DMS153 treated with DMSO at 0.1 percent for 48 hours (cell line): ENCODE measurements around the gene AGBL4.
"Not testable (repeated sequence)": the region's sequence is repeated elsewhere in the genome, so short reads cannot be mapped to it uniquely, and the experiment has no call there.

Experiments used
- DNase-seq: peaks from one replicate; lab custom pipeline; 2025; ENCODE audit not compliant: unreplicated experiment; lab: John Stamatoyannopoulos, UW

The AGBL4 gene

DNA sequence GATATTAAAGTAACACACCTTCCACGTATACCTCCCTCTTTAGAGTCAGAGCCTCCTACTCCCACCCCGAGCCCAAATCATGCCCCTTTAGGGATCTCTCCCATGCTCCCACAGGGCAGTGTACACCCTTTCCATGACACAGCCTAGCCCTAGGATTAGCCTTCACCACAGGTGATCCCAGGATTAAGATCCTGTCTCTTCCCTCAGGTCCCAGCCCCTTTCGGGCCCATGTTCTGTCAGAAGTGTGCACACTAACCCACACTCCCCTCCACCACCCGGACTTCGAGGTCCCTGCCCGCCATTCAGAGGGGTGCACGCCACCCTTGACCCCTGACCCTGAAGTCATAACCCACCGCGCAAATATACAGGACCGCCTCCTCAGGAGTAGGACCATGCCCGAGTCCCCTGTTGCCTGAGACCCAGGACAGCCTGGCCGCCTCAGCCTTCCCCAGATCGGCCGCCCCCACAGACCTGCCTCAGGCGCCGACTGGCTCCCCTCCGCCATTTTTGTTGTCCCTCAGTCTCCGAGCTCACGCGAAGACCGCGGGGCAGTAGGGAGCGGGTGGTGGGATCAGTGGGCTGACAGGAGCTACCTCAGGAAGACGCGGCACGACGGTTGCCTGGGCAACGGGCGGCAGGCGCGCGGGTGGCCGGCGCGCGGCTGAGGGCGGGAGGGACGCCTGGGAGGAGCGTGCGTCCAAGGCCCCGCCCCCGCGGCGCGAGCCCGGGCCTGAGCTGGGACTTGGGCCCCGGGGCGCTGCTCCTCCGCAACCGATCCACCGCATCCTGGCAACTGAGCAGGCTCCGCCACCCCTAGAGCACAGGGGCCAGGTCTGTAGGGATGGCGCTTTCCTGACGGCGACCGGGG, at the start of gene AGBL4:
Gene AGBL4, minus strand, starts transcription at position 663 of the 868 bp plus-strand sequence.
- DNase-seq: peak; percentile 83

DNA sequence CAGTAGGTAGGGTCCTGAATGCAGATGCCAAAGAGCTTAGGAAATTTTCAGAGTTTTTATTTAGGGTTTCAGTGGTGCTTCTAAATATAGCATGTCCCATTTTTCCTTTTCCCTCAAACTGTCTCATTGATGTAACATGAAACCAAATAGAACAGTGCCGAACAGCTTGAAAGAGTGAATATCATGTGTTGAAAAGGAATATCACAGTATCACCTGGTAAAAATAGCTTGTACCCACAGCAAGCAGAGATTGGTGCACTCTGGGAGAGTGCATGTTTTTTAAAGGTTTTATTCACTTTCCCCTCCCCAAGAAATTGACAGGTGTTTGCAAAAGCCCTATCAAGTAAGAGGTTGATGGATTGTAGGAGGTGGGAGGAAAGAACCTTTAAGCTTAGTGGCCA, 43.1 kb upstream of the AGBL4 start:
- no peak for DNase-seq

DNA sequence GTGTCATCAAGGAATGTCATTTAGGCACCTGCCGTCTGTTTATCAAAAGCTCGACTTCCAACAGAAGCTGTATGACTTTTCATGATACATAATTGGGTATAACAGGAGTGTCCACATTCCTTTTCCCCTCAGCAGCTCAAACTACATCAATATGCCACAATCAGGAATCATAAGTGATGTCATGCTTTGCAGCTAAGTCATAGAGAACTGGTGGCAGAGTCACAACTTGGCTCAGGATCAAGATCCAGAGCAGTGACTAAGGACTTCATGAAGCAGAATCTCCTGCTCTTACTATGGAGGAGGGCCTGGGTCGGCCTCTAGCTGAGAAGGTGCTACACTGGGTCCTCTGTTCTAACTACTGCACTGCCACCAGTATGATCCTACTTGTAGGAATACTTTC, 36.5 kb upstream of the AGBL4 start:
- no peak for DNase-seq

DNA sequence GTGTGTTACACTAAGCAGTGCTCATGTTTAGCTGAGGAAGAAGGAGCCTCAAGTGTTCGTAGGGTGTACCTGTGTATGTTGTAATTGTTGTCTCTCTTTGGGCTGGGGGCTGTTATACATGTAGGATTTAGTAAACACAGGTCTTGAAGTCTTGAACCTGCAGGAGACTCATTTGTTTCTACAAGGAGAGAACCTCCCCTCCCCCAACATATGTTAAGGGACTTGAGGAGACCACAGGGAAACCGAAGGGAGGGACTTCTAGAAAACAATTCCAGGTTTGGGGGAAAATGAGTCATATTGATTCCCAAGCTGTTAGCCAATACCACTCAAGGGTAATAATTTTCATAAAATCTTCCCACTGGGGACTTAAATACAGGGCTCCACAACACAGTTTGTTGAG, 25.0 kb upstream of the AGBL4 start:
- DNase-seq: no peak

DNA sequence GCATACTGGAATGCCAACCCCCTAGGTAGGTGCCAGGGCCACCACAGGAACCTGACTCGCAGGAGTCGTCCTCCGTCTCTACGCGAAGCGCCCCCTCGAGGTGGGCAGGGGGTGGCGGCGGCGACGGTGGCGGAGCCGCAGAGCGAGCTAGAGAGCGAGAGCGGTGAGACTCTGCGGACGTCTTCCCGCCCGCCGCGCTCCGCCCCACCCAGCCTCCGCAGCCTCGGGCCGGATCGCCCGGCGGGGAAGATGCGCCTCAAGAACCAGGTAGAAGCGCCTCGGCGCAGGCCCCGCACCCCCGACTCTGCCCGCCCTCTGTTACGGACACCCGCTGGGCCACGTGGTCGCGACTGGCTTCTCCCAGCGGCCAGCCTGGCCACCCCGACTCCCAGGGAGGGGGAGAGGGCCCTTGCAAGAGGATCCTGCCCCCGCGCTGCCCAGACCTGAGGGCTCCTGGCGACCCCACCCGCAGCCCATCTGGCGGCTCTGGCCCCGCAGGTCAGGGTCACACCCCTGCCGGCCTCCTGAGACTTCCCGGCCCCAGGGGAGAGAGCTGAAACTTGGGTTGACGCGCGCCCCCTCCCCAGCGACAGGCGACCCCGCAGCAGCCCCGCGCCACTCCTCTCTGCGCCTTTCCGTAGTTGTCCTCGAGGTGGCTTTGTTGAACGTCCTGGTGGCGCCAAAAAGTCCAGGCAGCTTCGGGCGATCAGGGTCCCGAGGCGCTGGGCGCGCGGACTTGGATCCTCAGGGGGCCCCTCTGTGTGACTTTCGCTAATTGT, 24.4 kb upstream of the AGBL4 start:
- DNase-seq: no peak

DNA sequence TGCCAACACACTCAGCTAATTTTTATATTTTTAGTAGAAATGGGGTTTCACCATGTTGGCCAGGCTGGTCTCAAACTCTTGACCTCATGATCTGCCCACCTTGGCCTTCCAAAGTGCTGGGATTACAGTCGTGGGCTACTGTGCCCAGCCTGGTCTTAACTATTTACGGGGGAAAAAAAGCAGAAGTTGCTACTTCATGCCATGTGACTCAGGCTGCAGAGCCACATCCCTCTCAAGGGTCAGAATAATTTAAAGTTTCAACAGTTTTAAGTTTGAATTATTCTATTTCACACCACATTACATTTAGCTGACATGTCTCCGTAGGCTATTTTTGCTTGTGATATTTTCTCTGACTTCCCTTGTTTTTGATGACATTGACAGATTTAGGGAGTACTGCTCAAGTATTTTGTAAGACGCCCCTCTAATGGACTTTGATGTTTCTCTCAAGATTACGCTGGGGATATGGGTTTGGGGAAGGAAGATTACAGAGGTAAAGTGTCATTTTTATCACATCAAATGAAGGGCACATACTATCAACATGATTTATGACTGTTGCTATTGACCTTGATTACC, 14.6 kb upstream of the AGBL4 start:
- no peak for DNase-seq

DNA sequence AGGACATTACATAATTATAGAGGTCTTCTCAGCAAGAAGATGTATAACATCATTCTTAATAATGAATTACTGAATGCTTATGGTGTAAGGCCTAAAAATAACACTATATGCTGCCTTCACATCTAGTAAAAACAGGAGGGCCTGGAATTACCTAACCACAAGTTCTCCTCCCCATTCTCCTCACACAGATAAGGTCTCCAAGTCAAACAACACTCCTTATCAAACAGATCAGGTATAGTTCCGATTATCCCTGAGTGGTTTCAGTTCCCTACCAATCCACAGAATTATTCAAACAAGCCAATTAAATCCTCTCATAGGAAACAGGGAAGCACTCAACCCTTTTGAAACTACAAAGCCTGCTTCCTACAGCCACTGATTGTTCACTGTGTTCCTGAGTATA, 4.0 kb upstream of the AGBL4 start:
- peak; percentile 80 for DNase-seq

DNA sequence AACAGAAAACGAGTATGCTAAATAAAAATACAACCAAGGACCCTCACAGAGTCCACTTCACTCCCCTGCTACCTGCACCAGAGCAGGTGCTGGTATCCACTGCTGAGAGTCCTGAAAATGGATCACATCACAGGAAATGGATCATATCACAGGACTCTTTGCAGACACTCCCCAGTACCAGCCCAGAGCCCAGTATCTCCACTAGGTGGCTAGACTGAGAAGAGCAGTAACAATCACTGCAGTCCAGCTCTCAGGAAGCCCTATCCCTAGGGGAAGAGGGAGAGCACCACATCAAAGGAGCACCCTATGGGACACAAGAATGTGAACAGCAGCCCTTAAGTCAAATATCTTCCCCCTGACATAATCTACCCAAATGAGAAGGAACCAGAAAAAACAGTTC, 28.0 kb downstream of the AGBL4 start:
- no peak for DNase-seq

DNA sequence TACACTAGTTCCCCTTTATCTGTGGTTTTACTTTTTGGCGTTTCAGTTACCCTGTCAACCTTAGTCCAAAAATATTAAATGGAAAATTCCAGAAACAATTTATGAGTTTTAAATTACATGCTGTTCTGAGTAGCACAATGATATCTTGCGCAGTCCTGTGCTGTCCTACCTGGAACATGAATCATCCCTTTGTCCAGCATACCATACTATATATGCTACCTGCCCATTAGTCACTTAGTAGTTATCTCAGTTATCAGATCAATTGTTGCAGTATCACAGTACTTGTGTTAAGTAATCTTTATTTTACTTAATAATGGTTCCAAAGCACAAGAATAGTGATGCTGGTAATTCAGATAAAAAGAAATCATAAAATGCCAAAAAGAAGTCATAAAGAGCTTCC, 52.7 kb downstream of the AGBL4 start:
- DNase-seq: no peak

DNA sequence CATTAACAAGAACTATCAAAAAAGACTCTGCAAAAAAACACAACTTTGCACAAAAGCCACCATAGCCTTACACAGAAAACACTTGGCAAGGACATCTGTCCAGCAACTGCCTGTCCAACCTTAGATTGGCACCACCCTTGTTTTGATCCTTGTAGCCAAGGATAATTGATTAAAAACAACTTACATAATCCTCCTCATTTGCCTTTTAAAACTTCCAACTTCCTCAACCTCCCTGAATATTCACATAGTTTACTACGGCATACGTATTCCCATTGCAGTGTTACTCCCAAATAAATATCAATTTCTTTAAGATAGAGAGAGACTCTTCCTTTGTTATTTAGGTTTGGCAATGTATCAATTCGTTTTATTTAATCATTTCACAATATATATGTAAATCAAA, 72.4 kb downstream of the AGBL4 start:
- no peak for DNase-seq

DNA sequence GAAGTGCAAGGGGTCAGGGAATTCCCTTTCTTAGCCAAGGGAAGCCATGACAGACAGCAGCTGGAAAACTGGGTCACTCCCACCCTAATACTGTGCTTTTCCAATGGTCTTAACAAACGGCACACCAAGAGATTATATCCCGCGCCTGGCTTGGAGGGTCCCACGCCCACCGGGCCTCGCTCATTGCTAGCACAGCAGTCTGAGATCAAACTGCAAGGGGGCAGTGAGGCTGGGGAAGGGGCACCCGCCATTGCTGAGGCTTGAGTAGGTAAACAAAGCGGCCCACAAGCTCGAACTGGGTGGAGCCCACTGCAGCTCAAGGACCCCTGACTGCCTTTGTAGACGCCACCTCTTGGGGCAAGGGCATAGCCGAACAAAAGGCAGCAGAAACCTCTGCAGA, 108.5 kb downstream of the AGBL4 start:
- not testable (repeated sequence) for DNase-seq

DNA sequence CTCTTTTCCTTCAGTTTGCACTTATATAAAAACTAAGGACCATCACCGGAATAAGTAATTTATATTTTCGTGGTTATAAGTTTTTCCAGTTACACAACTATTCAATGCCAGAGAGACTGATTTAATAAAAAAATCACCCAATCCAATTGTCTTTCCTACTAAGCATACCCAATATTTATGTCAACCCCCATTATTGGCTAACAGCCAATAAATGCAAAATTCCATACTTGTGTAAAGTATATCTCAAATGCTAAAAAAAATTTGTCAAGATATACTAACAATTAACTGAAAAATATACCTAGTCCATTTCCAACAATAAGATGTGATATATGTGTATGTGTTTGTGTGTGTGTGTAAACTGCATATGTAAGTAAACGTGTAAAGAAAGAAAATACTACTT, 117.4 kb downstream of the AGBL4 start:
- DNase-seq: no peak

DNA sequence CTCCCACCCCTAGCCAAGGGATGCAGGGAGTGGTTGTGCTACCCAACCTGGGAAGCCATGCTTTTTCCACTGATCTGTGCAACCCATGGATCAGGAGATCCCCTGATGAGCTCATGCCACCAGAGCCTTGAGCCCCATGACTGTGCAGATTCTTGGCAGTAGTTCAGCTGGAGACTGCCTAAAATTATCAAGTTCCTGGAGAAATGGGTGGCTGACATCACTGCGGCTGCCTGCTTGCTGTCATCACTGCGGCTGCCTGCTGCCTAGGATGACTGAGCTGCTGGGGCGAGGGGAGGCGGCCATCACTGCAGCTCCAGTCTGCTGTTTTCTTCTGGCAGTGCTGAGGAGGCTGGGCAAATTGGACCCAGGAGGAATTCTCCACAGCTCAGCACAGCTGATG, 159.2 kb downstream of the AGBL4 start:
- DNase-seq: no peak

DNA sequence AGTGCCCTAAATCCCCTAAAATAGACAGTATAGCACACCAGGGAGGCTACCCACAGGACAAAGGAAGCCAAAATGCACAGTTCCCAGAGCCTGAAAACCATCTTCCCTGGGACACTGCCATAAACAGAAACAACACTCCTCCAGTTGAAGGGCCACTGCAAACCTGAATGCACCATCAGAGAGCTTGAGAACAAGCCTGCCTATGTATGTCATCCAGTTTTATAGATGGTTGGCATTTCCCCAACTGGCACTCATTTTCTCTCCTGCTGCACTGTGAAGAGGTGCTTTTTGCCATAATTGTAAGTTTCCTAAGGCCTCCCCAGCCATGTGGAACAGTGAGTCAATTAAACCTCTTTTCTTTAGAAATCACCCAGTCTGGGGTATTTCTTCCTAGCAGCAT, 169.0 kb downstream of the AGBL4 start:
- DNase-seq: no peak

DNA sequence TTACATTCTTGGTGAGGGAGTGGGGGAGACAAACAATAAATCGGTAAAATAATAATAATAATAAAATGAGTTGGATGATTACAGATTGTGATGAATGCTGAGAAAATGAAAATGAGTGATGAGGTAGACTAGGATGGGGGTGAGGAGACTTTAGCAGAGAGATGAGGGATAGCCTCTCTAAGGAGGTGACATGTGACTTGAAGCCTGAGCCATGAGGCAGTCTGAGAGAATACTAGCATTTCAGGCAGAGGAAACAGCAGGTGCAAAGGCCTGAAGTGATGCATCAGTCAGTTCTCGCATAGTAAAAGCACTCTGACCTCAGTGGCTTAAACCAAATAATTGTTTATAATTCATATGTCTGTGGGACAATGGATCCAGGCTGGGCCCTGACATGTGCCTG, 181.2 kb downstream of the AGBL4 start:
- DNase-seq: no peak

DNA sequence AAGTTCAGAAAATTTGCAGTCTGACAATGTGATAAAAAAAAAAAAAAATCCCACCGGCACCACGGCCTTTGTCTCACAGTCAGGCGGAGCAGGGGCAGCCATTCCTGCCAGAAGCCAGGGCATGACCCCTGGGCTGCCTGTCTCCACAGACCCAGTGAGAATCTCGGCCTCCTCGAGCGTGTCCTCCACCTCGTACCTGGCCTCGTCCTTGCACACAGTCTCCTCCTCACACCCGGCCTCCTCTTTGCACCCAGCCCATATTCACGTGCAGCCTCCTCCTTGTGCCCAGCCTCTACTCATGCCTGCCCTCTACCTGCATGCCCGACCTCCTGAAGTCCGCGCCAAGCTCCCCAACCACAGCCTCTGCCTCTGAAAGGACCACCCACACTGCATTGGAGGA, 182.0 kb downstream of the AGBL4 start:
- DNase-seq: no peak

DNA sequence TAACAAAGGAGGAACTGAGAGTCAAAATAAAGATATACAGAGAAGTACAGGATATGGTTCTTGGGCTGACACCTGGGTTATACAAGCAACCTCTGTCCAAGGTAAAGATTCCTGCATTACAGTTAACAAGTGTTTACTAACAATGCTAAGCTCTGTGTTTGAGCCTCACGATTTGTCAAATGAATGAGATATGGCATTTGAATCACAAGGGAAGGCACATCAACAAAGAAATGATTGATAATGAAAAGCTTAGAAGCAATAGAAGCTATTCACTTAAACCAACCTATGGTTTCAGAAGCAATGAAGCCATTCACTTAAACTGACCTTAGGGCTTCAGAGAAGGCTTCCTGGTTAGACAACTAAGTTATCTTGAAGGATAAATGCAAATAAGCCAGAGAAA, 199.5 kb downstream of the AGBL4 start:
- no peak for DNase-seq

DNA sequence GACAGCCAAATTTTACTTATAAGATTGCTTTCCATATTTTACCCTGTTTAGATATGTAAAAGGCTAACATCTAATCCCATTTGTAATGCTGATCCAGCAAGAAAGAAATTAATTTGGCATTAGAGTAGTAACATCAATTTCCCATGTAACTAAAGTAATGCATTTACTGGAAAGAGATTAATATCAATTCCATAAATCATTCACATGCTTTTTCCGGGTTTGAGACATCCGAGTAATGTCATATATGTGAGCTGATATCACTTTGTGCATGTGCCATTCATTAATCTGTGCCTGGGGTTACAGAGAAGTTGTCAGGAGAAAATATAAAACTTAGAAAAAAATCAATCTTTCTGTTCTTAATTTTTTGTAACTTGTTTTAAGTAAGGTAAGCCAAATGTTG, 206.1 kb downstream of the AGBL4 start:
- DNase-seq: no peak

DNA sequence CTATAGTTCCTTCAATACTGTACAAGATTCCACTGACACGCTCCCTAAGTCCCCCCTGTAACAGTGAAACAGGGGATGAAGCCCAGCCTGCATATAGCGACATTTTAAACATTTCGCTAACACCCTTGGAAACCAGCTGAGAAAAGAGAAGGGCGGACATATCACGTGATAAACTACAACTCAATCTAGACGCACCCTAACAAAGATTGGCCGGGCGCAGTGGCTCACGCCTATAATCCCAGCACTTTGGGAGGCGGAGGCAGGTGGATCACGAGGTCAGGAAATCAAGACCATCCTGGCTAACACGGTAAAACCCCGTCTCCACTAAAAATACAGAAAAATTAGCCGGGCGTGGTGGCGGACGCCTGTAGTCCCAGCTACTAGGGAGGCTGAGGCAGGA, 236.7 kb downstream of the AGBL4 start:
- not testable (repeated sequence) for DNase-seq

DNA sequence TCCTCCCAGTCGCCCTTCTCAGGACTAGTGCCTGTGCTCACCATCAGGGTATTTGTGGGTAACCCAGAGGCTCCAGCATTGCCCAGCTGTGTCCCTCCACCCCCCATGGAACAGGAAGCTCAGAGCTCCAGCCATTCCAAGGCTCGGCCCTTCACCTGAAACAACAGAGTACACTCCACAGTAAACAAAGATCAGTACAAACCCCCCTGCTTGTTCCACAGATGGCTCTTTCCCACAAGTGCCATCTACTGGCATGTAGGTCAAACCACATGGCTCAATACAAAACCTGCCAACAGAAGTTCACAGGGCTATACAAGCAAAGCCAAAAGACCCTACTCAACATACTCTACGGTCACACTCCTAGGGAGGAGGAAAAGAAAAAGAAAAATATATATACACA, 258.7 kb downstream of the AGBL4 start:
- no peak for DNase-seq

DNA sequence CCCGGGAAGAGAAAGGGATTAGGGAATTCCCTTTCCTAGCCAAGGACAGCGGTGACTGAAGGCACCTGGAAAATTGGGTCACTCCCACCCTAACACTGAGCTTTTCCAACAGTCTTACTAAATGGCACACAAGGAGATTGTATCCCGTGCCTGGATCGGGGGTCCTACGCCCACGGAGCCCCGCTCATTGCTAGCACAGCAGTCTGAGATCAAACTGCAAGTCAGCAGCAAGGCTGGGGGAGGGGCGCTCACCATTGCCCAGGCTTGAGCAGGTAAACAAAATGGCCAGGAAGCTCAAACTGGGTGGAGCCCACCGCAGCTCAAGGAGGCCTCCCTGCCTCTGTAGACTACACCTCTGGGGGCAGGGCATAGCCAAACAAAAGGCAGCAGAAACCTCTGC, 285.6 kb downstream of the AGBL4 start:
- not testable (repeated sequence) for DNase-seq

DNA sequence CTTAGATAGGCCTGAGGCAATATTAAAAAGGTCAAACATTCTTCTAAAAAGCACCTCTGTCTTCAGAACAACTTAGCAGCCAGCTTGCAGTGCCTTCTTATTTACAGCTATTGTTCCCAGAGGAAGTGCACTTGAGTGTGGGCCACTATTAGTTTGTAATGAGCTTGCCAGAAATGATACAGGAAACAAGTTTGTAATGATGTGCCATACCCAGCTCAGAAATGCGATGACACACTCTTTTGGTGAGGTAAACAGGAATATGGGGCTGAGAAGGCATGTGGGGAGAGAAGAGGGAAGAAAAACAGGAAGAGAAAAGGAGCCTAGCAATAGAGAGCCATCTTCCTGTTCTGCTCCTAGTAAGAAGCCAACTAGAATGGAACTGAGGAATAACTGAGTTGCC, 295.4 kb downstream of the AGBL4 start:
- DNase-seq: no peak
